HepG2 (cell line): ENCODE measurements around the gene PCSK5. TPM values are rescaled to one million over a fixed set of nuclear protein-coding genes. Genes with fewer than 3 reads are reported as not detected.

Source experiments
- ATAC-seq: fragments of 200-7000 bp; cut with Tn5 transposase; 3 replicates; pipeline ENCODE4 v1.9.1; 2020; ENCODE audit warnings: mild to moderate bottlenecking, moderate library complexity
- BruUV-seq: library from RNA; stranded (reverse); fragments of 400-500 nt; replicated peaks from 2 replicates; lab custom pipeline; 2021; lab: Mats Ljungman, UMichigan
- CTCF ChIA-PET: fragments of 300-600 bp; formaldehyde crosslinking; extraction: SDS; loops from one replicate; lab custom pipeline; 2021; ENCODE audit warnings: low total read pairs, inconsistent platforms, low intra/inter-chr PET ratio; lab: Yijun Ruan, JAX
- POLR2A ChIA-PET: fragments of 350-600 bp; sonication (Branson Sonifier 250); formaldehyde crosslinking; loops from one replicate; lab custom pipeline; 2020; ENCODE audit warnings: antibody characterized with exemption, inconsistent platforms; lab: Yijun Ruan, JAX
- DNase-seq: peaks from one replicate; pipeline ENCODE4 v3.0.0-alpha.2; 2015; ENCODE audit warnings: low spot score
- FAIRE-seq: peaks from 3 replicates; lab custom pipeline; 2011; peaks lifted over from hg19 to GRCh38; lab: Jason Lieb, UNC
- H2AFZ ChIP-seq: one replicate; pipeline ENCODE4 v1.6.1; 2011; ENCODE audit warnings: low read length, inconsistent platforms
- H3K27ac ChIP-seq: fragments of 300-600 bp; 3 replicates; pipeline ENCODE4 v1.8.0; 2011; ENCODE audit warnings: mixed run types, mild to moderate bottlenecking, mixed read lengths, low read length, inconsistent platforms; ENCODE audit not compliant: insufficient read depth; ENCODE audit errors: extremely low read length
- H3K27me3 ChIP-seq, 2 experiments: fragments of 200-600 bp in 1 of 2; 2 replicates in 1 of 2; 3 replicates in 1 of 2; pipeline versions ENCODE4 v1.6.0 to v1.8.0; 2011; ENCODE audit warnings: low read length in 2 of 2, mild to moderate bottlenecking in 2 of 2, moderate library complexity in 2 of 2, inconsistent platforms in 1 of 2; ENCODE audit not compliant: insufficient read depth in 2 of 2, control insufficient read depth in 1 of 2
- H3K36me3 ChIP-seq, 2 experiments: fragments of 200-600 bp in 1 of 2; replicated peaks in 1 of 2; 2 replicates in 1 of 2; 3 replicates in 1 of 2; pipeline versions ENCODE4 v1.5.1 to v1.8.0; 2011; ENCODE audit warnings: low read length in 2 of 2, inconsistent platforms in 1 of 2; ENCODE audit not compliant: insufficient read depth in 2 of 2, control insufficient read depth in 1 of 2
- H3K4me1 ChIP-seq: 2 replicates; pipeline ENCODE4 v1.5.1; 2012; ENCODE audit warnings: low read length, inconsistent platforms; ENCODE audit not compliant: insufficient read depth
- H3K4me2 ChIP-seq: 2 replicates; pipeline ENCODE4 v1.6.0; 2011; ENCODE audit warnings: low read depth, low read length, inconsistent platforms
- H3K4me3 ChIP-seq, 3 experiments: fragments of 200-600 bp in 1 of 3; sonication (generic), shearing (Covaris generic) in 1 of 3; replicated peaks in 1 of 3; 2 replicates each; pipeline ENCODE4 v1.5.1; 2011 to 2016; ENCODE audit warnings: low read length in 3 of 3, inconsistent platforms in 2 of 3, low read depth in 2 of 3, mild to moderate bottlenecking in 2 of 3, control low read depth in 1 of 3, mixed read lengths in 1 of 3; ENCODE audit not compliant: insufficient read depth in 1 of 3
- H3K79me2 ChIP-seq: one replicate; pipeline ENCODE4 v1.6.1; 2011; ENCODE audit warnings: low read length, inconsistent platforms; ENCODE audit not compliant: insufficient read depth
- H3K9ac ChIP-seq: 2 replicates; pipeline ENCODE4 v1.6.0; 2011; ENCODE audit warnings: mild to moderate bottlenecking, low read depth, low read length, inconsistent platforms; ENCODE audit not compliant: insufficient read depth
- H3K9me3 ChIP-seq: 2 replicates; pipeline ENCODE4 v1.5.1; 2012; ENCODE audit warnings: mild to moderate bottlenecking, low read length
- H4K20me1 ChIP-seq: 2 replicates; pipeline ENCODE4 v1.6.0; 2011; ENCODE audit warnings: inconsistent platforms, mild to moderate bottlenecking, low read length, moderate library complexity; ENCODE audit not compliant: insufficient read depth
- AKAP8 ChIP-seq: sonication (generic); formaldehyde crosslinking; IDR thresholded peaks from 2 replicates; pipeline ENCODE4 v1.5.1; 2020; ENCODE audit warnings: mild to moderate bottlenecking, missing genetic modification reagents
- ATF7 ChIP-seq, 2 experiments: fragments of 450-650 bp in 1 of 2; sonication (generic) in 1 of 2; formaldehyde crosslinking in 1 of 2; IDR thresholded peaks; 2 replicates each; pipeline versions ENCODE4 v1.4.0 to v1.6.1; 2016 to 2020; ENCODE audit warnings: antibody characterized with exemption in 1 of 2, mild to moderate bottlenecking in 1 of 2, missing genetic modification reagents in 1 of 2
- BATF2 ChIP-seq: sonication (generic); formaldehyde crosslinking; IDR thresholded peaks from 2 replicates; pipeline ENCODE4 v1.8.0; 2022; ENCODE audit warnings: mild to moderate bottlenecking, missing genetic modification reagents, moderate library complexity
- FOXK1 ChIP-seq: sonication (generic); formaldehyde crosslinking; IDR thresholded peaks from 2 replicates; pipeline ENCODE4 v1.4.0; 2020; ENCODE audit warnings: low read depth, missing genetic modification reagents, borderline replicate concordance
- JARID2 ChIP-seq: sonication (generic); formaldehyde crosslinking; IDR thresholded peaks from 2 replicates; pipeline ENCODE4 v1.8.1; 2023; ENCODE audit warnings: missing genetic modification reagents, inconsistent platforms; ENCODE audit not compliant: insufficient replicate concordance
- ZNF292 ChIP-seq: sonication (generic); formaldehyde crosslinking; IDR thresholded peaks from 2 replicates; pipeline ENCODE4 v1.8.1; 2022; ENCODE audit warnings: mild to moderate bottlenecking, low read depth, missing genetic modification reagents, borderline replicate concordance
- ZNF556 ChIP-seq: sonication (generic); formaldehyde crosslinking; IDR thresholded peaks from 2 replicates; pipeline ENCODE4 v1.4.0; 2020; ENCODE audit warnings: mild to moderate bottlenecking, missing genetic modification reagents, borderline replicate concordance
- whole genome bisulfite sequencing: methylation state at CpG from one replicate; pipeline ENCODE4 v1.1.6; 2017; ENCODE audit warnings: low lambda C conversion rate; 5-methylcytosine and 5-hydroxymethylcytosine counted together
- in situ Hi-C: cut with HindIII; loops from 2 replicates; pipeline ENCODE4 v1.10.0; 2017; ENCODE audit warnings: low pct_unique_long_range_greater_than_20kb; ENCODE audit not compliant: extremely low pct_ligation_motif_present
- intact Hi-C: fragments of 100-400 bp; cut with micrococcal nuclease; formaldehyde crosslinking; loops from one replicate; pipeline ENCODE4 v1.10.0; 2022; ENCODE audit not compliant: unreplicated experiment
- polyA plus RNA-seq, 8 experiments: library from polyadenylated mRNA; depleted of rRNA in 3 of 8; stranded (reverse) in 7 of 8; unstranded in 1 of 8; fragments of >200 nt; fragmentation: Illumina TruSeq in 4 of 8; extraction: Trizol in 4 of 8; gene quantifications; 2 replicates each; pipeline versions ENCODE4 v1.2.1 to v1.2.3, GENCODE V29; 2011 to 2016; ENCODE audit warnings: low read depth in 4 of 8, missing spikeins in 1 of 8, mixed read lengths in 1 of 8; ENCODE audit not compliant: insufficient read depth in 1 of 8
- total RNA-seq, 5 experiments: library from RNA; depleted of rRNA; stranded (reverse); fragments of >200 nt; fragmentation: Illumina TruSeq; extraction: Trizol; gene quantifications; 2 replicates each; pipeline ENCODE4 v1.2.3, GENCODE V29; 2016; ENCODE audit warnings: low read depth in 1 of 5

PCSK5 gene
- total and polyA plus RNA-seq, 2 of the 13 experiments (the other 11 are each of a cell fraction or from before 2014, with no cell fraction given) = 0.55 to 0.66 TPM

- in situ Hi-C loops = no loop called here
- DNase-seq (no peak), ATAC-seq (no peak), FAIRE-seq (no peak)
- no TSS peak for BruUV-seq
- Histone ChIP-seq H3K9ac (no peak overlapping the region), H4K20me1 (no peaks in the 10 kb centered on the region), H3K4me2 (no peak overlapping the region), H2AFZ (no peak overlapping the region), H3K36me3 (no peaks in the 10 kb centered on the region), H3K27me3 (no peaks in the 10 kb centered on the region), H3K9me3 (no peaks in the 10 kb centered on the region), H3K4me1 (peaks cover 9% of the 10 kb centered on the region; the same call in 1 of the 2 replicates)
- ChIA-PET CTCF (no interaction called here), POLR2A (no interaction called here)
- TF ChIP-seq JARID2 (CRISPR knock-in tag) (no peak), ZNF556 (CRISPR knock-in tag) (no peak), ZNF292 (CRISPR knock-in tag) (no peak), FOXK1 (CRISPR knock-in tag) (no peak), BATF2 (no peak)
- TF ChIP-seq, all 625 proteins: peak for 0
- H3K79me2 ChIP-seq = no peaks in the 10 kb centered on the region
- no peak overlapping the region for H3K27ac ChIP-seq
- H3K4me3 ChIP-seq = no peak overlapping the region
- intact Hi-C loops = no loop called here
Measured at GRCh38 chr9:75904364-75904763, 13.9 kb downstream of the PCSK5 start.

GRCh38 chr9:75906531-75906930, 16.1 kb downstream of the PCSK5 start:
- Histone ChIP-seq H3K4me2 (no peak overlapping the region), H3K4me3 (no peak overlapping the region), H3K9ac (no peak overlapping the region), H3K79me2 (no peaks in the 10 kb centered on the region), H3K27me3 (no peaks in the 10 kb centered on the region), H4K20me1 (no peaks in the 10 kb centered on the region), H3K9me3 (no peaks in the 10 kb centered on the region), H3K36me3 (no peaks in the 10 kb centered on the region), H3K27ac (no peak overlapping the region), H2AFZ (no peak overlapping the region), H3K4me1 (peaks cover 9% of the 10 kb centered on the region; the same call in 1 of the 2 replicates)
- intact Hi-C loops = no loop called here
- no peak for FAIRE-seq
- DNase-seq = no peak
- WGBS = 76% methylated on average over 1 of the region's 1 CpG
- ChIA-PET CTCF (no interaction called here), POLR2A (no interaction called here)
- TF ChIP-seq AKAP8 = no peak
- TF ChIP-seq ATF7 (IDR thresholded peaks at IDR 0.05) = peak; percentile 42
- TF ChIP-seq ATF7 (CRISPR knock-in tag; IDR thresholded peaks at IDR 0.05) = no peak
- in situ Hi-C loops = no loop called here
- BruUV-seq = no TSS peak
- no peak for ATAC-seq
